Measurements from ENCODE around the gene CRADD.

Gene CRADD

DNA sequence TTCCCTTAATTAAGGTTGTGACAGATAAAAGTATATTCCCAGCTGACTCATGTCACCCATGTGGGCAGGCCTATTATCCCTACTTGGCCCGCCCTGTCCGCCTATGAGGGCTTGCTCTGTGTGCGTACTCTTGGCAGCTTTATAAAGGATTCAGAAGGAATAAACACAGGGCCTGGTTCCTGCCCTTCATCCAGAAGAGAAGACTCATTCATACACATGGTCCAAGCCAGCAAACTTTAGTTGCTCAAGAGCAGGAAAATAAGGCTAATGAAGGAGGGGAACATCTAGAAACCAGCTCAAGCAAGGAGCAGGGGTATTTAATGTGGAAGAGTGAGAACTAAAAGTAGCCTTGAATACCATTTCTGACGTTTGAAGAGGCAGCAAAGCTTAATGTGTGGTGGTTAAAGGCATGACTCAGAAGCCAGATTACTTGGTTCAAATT is 141.9 kb downstream of the CRADD start:
- DNase-seq, result no peak

DNA sequence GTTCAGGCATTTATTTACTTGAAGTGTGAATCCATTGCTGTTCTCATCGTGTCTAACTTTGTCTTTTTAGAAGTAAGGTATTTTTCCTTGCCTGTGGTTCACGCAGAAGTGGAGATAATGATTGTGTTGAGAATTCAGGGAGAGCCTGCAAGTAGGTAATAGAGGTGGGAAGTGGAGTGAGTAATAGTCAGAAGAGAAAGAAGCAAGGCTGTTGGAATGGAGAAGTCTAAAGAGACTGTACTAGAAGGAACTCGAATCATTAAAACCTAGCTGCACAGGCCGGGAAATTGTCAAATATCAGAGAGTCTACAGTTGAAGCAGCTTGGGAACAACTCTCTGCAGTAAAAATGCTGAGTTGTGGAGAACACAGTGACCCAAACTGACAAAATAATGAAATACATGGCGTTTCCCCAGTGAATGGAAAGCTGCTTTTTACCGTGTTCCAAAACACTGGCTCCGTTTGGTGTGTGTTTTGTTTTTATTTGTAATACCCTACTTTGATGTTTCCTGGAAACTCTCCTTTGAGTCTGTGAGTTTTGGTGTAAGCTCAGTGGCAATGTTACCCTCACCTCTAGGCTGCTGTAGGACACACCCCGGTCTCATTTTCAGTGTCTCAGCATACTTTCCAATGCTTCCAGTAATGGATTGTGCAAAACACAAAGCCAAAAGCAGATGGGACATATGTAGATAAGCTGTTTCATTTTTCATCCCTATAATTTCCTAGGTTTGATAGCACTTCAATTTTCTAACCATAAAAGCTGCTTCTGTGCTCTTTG is 146.6 kb downstream of the CRADD start:
- no peak for DNase-seq

DNA sequence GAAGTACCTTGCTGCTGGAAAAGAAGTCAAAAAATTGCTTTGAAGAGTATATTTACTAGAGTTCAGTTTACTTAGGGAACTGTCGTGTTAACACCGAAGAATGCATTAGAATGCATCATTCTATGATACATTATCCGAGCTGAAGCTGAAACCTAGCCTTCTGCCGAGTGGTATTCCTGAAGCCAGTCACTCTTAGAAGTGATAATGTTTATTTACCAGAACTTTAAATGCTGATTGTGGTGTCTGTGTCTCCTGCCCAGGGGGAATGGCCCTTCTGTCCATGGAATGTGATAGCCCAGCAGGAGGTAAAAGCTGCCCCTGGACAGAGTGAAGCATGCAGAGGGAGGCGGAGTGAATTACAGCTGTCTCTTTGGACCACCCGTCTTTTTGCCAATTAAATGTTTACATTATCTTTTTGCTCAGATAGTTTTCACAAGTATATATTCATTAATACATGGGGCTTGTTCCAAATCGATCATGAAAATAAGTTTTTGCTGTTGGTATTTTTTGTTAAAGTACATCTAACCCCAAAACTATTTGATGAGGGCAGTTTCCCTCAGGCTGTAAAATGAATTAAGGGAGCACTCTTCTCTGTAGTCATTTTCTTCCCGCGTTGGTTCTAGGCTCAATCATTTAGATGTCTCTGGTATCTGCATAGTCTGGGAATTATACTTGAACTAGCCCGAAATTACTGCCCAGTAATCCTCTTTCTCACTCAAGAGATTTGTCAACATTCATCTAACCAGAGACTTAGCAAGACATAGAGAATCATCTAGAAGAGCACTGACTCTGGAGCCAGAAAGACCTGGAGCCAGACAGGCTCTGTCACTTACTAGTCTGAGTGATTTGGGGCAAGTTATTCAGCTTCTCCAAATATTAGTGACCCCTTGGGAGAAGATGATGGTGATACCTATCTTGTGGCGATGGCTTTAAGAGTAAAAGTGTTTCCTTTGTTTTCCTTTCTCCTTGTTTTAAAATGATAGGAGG is 147.6 kb downstream of the CRADD start:
- DNase-seq, result no peak

DNA sequence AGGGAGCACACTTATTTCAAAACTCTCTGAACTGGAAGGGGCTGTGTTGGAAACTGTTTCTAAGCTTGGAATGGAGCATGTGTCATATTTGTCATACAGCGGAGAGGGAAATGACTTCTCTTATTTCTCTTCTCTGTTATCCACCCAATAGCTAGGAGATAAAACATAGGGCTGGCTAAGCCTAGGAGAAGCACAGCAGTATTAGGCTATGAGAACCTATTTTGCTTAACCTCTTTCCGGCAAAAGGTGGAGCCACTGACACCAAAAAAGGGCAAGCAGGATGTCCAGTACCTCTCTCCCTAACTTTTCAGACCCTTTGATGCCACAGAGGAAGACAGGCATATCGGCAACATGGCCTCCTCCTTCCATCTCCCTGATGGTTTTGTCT is 148.3 kb downstream of the CRADD start:
- no peak for DNase-seq

DNA sequence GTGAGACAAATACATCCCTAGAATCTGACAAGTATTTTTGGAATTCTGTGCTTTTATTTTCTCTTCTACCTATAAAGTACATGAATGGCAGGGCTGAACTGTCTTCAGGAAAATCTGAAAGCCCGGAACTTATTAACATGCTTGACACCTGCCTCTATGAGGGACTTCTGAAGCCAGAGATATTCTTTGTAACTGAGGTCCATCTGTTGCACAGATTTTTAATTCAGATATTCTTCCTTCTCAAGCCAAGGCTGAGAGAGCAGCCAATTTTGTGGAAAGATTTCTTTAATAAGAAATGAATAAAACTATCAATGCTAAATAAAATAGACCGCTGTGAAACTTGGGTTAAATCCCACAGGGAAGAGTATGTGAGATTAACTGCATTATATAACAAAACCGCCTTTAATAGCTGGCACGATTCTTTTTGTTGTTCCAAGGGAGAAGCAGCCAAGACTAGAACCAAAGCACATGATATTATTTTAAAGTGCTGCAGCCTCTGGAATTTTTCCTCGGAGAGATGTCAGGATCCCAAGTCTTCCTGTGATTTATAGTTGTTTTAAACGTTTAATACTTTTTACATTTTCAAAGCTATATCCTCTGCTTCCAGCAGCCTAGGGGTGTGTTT is 148.9 kb downstream of the CRADD start:
- peak; percentile 39 for DNase-seq

DNA sequence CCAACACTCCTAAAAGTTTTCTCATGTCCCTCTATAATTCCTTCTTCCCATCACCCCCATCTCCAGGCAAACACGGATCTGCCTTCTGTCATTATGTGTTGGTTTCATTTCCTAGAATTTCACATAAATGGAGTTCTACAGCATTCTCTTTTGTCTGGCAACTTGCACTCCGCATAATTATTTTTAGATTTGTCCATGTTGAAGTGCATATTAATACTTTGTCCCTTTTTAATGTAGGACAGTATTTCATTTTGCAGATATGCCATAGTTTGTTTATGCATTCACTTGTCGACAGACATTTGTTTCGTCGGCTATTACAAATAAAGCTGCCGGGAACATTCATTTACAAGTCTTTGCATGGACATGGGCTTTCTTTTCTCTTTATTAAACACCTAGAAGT is 150.0 kb downstream of the CRADD start:
- no peak for DNase-seq

DNA sequence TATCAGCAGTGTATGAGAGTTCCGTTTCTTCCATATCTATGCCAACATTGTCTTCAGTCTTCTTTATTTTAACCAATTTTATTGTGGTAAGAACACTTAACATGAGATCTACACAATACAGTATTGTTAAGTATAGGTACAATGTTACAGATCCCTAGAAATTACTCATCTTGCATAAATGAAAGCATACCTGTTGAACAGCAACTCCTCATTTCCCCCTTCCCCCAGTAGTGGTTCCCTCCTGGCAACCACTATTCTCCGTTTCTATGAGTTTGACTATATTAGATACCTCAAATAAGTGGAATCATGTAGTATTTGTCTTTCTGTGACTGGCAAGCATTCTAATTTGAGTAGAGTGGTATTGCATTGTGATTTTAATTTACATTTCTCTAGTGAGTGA is 150.5 kb downstream of the CRADD start:
- no peak for DNase-seq

DNA sequence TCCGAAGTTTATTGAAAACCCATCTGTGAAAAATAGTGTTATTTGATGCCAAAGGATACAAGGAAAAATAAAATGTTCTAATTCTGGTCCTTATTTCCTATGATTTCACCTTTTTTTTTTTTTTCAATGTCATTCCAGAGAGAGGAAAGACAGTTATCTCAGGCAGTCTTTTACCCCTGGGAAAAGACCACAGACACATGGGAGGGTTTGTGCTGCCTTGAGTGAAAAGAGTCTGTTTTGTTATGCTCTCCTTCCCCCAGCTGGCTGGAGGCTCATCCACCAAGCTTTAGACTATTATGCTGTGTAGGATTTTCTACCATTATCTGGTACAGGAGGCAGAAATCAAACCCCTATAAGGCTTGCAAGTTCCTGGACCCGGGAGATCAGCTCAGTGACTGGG is 151.8 kb downstream of the CRADD start:
- no peak for DNase-seq

DNA sequence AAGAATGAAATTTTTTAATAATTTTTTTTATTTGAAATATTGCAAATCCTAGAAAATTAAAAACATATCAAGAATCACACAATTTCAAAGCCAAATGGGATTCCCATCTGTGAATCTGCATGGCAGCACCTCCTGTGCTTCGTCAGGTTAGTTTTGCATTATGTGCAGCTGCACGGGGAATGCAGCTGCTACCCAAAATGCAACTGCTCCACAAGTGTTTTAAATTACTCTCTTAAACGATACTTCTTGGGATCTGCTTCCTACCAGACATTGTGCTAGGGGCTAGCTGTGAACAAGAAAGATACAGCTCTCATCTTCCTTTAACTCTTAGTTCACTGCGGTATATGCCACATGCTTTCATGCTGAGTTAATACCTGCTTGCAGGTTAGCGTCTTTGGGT is 154.2 kb downstream of the CRADD start:
- DNase-seq, result no peak

DNA sequence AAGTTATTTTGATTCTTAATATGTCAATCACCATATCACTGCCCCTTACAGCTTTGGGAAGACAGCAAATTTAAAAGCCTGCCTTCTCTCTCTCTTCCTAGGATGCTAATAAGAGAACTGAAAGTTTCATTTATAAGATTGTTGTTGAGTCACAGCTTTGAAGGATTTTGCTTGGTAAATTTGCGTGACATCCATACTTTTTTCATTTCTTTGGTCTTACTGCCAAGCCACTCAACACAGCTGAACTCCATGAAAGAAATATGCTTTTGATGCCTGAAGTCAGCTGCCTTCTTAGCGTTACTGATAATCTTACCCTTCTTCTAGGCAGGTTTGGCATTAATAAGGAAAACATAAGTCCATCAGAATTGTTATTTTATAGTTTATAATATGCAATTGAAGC is 155.0 kb downstream of the CRADD start:
- no peak for DNase-seq

DNA sequence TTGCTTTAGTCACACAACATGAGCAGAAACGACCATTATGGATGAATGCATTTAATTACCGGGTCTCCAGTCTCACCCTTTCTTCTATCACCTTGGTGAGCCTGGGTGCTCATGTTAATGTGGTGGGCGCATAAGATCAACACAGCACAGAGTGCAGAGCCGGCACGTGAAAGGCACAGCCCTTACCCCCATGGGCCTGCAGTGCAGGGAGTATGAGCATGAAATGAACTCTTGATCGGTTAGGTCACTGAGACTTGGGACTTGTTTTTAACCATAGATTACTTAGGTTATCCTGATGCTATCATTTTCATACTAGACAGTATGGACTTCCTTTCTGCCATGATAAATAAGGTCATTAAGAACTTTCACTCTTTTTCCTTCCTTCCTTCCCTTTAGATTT is 156.8 kb downstream of the CRADD start:
- no peak for DNase-seq

DNA sequence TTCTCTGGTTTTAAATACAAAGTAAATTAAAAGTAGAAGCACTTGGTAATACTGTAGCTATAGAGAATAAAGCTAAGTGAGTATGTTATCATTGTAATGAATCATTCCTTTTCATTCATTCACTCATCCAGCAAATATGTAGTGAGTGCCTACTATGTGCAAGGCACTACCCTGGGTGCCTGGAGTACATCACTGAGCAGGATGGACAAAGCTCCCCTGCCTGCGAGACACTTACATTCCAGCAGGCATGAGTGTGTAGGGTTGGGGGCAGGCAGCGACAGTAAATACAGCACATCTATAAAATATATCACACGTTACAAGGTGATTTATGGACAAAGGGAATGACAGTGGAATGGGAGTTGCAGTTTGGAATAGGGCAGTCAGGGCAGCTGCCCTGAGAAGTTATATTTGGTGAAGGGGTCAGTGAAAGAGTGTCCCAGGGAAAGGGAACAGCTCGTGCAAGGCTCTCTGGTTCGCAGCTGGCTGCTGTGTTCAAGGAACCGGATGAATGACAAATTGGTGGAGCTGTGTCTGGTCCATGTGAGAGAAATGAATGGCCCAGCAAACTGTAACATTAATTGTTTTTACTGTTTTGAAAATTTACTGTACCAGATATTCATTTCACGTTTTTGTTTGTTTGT is 159.6 kb downstream of the CRADD start:
- no peak for DNase-seq

DNA sequence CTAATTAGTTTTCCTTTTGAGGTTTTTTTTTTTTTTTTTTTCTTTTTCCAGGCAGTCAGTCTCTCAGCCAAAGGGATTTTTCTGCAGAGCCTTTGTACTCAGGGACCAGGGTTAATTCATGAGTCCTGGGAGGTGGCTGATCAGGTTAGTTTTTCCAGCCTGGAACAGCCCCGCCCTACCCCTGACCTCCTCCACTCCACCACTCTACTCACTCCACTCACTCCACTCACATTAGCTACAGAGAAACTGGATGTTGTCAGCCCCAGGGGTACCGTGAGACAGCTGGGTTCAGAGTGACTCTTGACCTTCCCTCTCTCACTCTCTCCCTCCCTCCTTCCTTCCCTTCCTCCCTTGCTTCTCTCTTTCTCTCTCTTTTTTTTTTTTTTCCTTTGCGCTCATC is 161.0 kb downstream of the CRADD start:
- DNase-seq, result no peak

DNA sequence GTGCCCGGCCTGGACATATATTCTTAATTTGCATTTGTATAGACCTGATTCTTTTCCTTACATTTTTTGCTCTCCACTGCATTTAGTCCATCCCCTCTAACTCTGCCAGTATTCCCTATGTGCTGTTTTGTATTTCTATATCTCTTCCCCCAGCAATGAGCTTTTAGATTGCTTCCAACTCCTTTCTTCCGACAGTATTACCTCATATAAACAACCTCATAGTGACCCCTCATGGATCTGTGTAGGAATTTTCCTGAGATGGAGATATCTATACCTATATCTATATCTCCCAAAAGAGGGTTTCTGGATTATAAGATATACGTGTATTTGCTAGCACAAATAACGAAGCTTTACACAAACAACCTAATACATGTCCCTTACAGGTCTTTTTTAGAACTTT is 161.9 kb downstream of the CRADD start:
- no peak for DNase-seq

DNA sequence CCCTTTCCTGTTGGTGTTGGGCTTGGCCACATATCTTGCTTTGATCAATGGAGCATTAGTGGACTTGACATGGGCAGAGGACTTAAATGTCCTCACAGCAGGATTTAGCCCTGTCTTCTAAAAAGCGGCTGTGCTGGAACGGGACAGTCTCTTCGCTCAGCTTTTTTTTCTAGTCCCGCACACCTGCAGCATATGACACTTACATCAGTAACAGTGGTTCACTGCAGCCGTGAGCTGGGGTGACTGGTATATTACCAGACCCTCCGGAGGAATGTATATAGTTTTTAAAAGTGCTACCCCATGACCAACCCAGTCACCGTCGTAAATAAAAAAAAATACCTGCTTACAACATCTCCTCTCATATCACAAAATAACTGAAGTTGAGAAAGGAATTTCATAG is 164.5 kb downstream of the CRADD start:
- no peak for DNase-seq

DNA sequence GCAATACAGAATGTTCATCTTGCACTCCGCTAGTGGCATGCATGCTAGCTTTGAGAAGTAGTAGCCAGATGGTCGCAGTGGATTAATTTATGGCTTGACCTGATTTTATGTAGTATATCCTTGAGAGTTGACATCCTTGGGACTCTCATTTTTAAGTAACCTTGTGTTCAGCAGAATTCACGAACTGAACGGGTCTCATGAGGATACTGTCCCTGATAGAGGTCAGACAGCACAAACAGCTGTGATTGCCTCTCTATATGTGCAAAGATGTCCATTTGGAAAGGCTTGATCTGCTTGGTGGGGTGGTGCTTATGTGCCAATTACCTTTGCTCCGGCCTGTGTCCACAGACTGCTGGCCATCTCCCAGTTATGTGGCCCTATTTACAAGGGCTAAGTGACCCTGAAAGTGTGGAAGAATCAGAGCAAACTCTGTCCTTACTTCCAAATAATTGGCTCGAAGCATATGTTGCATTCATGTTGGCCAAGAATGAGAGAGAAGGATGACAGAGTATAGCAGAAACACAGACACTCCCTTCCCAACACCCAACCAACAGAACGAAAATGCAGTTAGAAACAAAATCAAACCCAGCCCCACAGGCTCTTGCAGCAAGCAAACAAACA is 167.1 kb downstream of the CRADD start:
- DNase-seq, result no peak

DNA sequence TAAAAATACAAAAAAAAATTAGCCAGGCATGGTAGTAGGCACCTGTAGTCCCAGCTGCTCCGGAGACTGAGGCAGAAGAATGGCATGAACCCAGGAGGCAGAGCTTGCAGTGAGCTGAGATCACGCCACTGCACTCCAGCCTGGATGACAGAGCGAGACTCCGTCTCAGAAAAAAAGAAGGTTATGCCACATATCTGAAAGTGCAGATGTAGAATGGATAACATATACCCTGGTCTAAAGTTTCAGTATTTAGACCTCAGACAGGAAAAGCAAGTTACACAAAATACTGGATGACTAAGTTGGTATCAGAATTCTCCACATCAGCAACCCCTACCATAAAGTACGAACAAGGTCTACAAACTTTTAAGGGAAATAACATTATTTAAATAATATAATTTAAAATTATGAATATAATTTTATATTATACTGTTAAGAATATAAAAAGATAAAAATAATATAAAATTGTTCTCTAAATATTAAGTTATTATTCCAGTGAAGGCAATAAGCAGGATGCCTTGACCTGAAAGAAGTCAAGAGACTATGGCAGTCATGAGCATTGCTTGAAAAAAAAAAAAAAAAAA is 169.9 kb downstream of the CRADD start:
- no peak for DNase-seq

DNA sequence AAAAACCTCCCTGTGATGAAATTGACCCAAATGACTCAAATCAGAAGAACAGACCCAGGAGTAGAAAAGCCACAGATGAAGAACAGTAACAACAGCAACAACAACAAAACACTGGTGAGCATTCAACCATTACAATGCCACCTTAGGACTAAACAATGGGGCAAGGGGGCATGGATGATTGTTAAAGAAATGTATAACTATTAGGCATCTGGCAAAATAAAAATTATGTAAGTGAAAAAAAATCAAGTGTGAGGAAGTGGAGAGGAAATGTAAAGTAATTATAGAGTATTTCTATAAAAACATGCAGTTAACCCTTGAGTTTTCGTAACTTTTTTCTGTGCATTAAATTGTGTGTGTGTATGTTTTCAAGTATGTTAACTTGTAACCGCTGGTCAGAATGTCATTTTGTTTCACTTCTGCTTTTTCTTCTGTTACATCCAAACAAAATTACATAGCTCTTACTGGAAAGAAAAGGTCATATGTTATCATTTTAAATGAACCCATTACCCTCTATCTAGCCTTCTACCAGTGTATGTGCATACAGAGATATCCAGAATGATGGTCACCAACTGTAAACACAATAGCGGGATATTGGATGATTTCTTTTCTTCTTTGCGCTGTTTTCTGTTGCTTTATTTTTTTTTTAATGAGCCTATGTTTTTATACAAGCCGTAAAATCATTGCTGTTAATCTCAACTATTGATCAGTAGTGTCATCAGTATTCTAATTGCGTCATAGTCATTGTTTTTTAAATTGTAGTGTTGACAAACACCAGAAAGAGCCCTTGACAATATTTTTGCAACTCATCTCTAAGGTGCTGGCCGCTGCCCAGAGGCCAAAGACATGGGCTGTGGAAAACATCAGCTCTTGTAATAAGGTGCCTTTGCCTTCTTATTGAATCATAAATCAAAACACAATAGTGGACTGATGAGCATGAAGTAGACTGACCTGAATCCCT is 170.6 kb downstream of the CRADD start:
- DNase-seq, result no peak

DNA sequence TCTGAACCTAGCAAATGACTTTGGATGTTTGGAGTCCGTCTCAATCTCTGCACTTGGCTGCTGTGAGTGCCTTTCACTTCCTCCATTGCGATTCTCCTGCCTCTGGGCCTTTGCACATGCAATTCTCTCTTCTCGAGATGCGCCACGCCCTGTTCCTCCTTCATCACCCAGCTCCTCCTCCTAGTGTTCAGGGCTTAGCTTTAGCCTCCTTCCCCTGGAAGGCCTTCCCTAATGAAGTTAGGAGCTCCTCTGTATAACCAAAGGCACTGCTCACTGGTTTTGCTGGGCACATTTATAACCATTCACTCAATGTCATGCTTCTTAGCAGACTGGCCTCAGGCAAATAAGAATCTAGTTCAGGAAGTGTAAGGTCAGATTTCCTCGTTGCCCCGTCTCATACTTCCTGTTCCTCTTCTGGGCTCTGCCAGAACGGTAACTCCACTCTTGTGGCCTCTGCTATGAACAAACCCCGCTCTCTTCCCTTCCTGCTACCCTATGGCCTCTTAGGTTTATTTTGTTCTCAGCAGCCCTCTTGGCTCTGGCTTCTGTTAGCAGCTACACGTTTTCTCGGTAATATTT is 171.4 kb downstream of the CRADD start:
- DNase-seq, result no peak

DNA sequence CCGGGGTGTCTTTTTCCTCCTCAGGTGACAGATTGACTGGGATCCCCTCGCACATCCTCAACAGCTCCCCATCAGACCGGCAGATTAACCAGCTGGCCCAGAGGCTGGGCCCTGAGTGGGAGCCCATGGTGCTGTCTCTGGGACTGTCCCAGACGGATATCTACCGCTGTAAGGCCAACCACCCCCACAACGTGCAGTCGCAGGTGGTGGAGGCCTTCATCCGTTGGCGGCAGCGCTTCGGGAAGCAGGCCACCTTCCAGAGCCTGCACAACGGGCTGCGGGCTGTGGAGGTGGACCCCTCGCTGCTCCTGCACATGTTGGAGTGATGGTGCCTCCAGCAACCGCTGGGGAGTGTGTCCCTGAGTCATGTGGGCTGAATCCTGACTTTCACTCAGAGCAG is 172.8 kb downstream of the CRADD start:
- no peak for DNase-seq

Measured in left hindlimb (tissue), 1 donor.